ENCODE data around the gene CD2AP.
"Not testable (repeated sequence)": the region's sequence is repeated elsewhere in the genome, so short reads cannot be mapped to it uniquely, and the experiment has no call there.

CD2AP gene

DNA sequence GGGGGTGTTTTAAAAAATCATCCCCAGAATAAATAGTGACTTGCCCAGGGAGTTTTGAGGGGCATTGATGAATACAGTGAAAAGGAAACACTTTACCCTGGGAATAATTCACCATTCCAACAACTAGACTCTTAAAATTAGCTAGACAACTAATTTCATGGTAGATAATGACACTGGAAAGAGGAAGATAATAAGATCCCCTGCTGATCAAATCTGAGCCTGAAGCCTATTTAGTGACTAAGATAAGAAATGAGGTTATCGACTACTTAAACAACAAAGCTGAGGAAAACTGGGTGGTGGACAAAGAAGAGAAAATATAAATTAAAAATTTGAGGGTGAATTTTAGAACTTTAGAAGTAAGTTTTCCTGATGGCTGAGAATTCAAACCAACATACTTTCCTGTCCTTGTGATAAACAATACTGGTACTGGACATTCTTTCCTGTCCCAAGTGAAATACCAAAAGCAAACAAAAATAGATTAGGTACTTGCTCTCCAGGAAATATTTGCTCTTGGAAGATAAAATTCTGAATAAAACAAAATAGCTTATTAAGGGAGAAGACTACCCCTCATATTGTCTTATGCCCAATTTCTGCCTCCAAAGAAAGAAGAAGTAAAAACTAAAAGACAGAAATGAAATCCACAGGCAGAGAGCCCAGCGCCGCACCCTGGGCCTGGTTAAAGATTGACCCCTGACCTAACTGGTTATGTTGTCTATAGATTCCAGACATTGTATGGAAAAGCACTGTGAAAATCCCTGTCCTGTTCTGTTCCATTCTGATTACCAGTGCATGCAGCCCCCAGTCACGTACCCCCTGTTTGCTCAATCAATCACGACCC lies 156.8 kb downstream of the CD2AP start:
- no peak for DNase-seq (ENCODE audit: low read depth)

DNA sequence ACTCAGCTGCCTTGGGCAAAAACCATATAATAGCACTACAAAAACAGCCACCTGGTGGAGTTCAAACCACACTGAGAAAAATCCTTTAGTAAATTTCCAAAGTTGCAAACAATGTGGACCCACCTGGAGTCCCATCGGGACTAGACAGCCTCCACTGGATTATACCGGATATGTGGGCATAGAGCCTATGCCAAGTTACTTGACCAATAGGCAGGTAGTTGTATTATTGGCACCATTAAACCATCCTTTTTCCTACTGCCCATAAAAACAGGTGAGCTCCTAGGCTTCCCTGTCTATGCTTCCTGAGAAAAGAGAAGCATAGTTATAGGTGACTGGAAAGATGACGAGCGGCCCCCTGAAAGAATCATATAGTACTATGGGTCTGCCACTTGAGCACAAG lies 169.1 kb downstream of the CD2AP start:
- no peak for DNase-seq (ENCODE audit: low read depth)

DNA sequence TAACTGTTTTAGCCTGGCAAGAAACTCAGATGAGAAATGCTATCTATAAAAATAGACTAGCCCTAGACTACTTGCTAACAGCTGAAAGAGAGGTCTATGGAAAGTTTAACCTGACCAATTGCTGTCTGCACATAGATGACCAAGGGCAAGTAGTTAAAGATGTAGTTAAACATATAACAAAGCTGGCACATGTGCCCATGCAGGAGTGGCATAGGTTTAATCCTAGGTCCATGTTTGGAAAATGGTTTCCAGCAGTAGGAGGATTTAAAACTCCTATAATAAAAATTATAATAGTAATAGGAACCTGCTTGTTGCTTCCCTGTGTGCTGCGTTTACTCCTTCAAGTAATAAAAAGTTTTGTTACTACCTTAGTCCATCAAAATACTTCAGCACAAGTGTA lies 169.6 kb downstream of the CD2AP start:
- no peak for DNase-seq (ENCODE audit: low read depth)

DNA sequence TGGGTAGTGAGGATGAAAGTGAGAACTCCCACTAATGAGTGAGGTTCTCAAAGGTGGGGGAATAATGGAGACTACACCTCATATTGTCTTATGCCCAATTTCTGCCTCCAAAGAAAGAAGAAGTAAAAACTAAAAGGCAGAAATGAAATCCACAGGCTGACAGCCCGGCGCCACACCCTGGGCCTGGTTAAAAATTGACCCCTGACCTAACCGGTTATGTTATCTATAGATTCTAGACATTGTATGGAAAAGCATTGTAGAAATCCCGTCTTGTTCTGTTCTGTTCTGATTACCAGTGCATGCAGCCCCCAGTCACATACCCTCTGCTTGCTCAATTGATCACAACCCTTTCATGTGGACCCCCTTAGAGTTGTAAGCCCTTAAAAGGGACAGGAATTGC lies 170.0 kb downstream of the CD2AP start:
- not testable (repeated sequence) for DNase-seq (ENCODE audit: low read depth)

DNA sequence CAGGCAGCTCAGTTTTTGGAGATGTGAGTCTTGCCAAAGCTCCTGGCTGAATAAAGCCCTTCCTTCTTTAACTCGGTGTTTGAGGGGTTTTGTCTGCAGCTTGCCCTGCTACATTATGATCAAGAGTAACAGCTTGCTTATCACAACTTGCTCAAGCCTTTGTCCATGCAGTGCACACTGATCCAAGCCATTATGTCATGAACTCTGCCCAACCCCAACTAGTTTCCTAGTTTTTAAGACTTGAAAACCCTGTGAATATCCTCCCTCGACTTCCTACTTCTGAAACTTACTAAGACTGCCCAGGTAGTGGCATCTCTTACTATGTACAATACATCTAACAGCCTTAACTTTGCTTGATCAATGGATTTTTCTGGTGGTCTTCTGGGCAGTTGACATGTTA lies 170.4 kb downstream of the CD2AP start:
- DNase-seq (ENCODE audit: low read depth): no peak

DNA sequence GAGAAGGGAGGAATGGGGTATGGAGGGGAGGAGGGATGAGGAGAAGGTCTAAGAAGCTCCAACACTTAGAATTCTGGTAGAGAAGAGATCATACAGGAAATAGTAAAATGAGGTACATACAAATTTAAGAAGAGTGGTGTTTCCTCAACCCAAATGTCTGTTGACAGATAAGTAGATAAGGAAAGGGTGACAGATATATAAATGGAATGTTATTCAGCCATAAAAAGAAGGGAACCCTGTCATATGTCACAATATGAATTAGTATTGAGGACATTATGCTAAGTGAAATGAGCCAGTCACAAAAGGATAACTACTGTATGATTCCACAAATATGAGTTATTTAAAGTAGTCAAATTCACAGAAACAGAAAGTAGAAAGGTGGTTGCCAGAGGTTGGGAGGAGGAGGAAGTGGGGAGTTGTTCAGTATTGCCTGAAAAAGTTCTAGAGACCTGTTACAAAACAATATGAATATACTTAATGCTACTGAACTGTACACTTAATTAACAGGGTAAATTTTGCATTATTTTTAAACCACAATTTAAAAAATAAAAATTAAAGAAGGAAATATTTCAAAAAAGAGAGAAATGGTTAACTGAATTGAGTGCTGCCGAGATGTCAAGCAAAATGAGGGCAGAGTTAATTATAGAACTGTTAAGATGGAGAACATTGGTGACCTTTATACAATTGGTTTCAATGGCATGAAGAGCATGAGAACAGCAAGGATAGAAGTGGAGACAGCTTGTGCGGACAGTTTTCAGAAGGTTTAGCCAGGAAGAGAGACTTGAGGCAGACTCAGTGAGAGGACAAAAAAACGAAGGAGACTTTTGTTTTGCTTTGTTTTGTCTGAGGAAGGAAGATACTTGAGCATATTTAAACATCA lies 173.2 kb downstream of the CD2AP start:
- DNase-seq (ENCODE audit: low read depth): no peak

DNA sequence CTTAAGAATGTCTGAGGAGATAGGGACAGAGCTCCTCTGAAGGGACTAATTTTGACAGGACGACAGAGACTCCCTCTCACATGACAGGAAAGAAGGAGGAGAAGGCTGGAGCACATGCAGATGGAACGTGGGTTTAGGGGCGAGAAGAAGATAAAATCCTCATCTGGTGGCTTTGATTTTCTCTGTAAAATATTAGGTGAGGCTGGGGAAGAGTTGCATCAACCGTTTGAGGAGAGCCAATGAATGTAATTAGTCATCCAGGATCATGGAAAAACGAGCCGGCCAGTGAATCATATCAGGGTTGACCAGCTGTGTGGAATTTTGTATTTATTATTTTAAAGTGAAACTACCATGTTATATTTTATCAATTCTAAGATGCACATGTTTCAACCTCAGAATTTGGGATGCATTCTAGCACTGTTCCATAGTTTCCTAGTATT lies 173.9 kb downstream of the CD2AP start:
- no peak for DNase-seq (ENCODE audit: low read depth)

DNA sequence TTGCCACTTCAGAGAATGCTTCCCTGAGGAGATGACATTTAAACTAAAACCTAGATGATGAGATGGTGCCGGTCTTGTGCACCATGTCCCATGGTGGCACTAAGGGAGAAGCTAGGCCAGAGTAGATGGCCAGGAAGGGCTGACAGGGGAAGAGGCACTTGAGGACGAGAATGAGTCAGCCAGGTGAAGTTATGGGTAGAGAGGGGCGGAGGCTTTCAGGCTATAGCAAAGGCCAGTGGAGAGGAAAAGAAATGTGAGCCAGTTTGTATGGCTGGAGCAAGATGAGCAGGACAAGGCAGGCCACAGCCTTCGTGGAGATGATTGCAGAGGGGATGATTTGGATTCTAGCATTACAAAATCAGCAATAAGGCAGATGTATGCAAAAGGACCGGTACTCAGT lies 176.1 kb downstream of the CD2AP start:
- DNase-seq (ENCODE audit: low read depth): no peak

DNA sequence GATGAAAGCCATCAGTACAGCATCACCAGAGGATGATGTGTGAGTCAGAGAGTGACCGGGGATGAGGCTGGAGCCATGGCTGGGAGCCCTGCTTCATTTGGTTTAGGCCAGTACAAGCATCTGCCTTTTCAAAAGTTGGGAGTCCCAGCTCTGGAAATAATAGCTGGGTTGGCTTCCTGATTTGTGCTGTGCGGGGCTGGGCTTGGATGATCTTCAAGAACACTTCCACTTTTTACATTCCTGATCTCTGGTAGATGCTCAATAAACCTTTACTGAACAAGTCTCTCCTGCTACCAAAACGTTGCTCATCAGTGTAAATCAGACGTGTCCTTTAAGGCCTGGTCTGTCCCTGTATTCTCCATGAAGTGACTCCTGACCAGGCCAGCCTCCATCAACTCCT lies 176.7 kb downstream of the CD2AP start:
- DNase-seq (ENCODE audit: low read depth): no peak

DNA sequence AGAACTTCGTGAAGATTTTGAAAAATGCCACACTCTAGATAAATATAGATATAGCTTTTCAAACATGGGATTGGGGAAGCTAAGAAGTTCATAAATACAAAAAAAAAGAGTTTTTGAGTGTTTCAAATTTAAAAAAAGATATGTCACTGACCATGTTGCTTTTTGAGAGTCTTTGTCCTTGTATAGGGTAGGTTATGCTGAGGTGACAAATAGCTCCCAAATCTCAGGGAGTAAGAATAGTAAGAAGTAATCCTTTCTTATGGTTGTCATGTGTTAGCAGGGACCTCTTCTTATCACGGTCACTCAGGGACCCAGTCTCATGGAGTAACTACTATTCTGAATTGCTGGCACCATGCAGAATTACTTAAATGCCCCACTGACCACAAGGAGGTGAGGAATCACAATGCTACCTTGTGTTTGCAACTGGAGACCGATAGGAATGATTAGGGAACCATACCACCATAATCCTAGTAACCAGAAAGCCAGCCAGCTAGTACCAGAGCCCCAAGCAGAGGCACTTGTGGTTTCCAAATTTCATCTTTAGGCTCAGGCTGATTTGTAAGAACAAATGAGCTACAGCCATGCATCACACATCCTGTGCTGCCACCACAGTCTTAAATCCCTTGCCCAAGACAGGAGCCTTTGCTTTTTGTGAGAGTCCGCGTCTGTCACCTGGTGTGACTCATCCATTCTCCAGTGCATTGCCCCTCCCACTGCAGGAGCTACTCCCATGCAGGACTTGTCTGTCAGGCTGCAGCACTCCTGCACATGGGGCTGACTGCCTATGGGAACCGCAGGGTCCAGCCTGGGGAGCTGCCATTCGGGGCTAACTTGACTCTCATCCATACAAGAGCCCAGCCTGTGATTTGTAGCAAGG lies 178.4 kb downstream of the CD2AP start:
- no peak for DNase-seq (ENCODE audit: low read depth)

DNA sequence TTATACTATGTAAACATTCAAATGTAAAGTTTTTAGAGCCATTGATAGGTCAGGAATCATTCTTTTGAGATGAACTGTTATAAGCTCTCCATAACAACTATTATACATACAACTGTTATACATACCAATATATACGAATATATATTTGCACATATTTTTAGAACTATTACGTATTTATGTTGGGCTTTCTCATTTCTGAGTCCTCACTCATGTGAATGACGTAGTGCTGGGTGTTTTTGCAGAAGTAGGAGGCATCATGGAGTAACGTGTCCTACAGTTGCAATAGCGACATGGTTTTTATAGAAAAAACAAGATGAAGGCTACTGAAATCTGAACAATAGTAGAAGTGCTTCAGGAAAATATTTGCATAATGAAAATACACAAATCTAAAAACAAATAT lies 184.4 kb downstream of the CD2AP start:
- no peak for DNase-seq (ENCODE audit: low read depth)

DNA sequence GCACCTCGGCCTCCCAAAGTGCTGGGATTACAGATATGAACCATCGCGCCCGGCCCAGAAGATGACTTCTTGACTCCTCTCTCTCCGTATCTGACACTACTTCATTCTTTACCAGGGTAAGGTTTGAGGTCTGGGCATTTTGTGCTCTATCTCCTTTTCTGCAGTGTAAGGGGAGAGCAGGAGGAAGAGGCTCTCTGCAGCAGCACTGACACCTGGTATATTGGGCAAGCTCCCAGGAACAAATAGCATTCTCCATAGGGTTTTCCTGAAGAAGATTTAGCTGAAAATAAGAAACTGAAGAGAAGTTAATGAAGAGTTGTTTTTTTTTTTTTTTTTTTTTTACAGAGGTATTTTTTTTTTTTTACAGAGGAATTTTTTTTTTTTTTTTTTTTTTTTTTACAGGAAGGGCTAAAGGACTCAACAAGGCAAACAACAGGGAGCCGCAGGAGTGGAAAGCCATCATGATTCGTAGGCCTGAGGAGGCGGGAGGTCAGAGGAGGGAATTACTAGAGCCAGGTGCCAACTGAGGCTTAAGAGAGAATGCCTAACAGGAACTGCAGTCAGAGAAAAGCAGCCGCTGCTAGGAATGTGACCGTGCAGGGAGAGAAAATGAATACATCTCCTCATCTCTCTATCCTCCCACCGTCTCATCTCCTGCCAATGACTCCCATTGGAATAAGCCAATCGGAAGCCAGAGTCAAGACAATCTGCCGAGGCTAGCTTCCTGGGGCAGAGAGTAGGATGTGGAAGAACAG lies 186.1 kb downstream of the CD2AP start:
- no peak for DNase-seq (ENCODE audit: low read depth)

DNA sequence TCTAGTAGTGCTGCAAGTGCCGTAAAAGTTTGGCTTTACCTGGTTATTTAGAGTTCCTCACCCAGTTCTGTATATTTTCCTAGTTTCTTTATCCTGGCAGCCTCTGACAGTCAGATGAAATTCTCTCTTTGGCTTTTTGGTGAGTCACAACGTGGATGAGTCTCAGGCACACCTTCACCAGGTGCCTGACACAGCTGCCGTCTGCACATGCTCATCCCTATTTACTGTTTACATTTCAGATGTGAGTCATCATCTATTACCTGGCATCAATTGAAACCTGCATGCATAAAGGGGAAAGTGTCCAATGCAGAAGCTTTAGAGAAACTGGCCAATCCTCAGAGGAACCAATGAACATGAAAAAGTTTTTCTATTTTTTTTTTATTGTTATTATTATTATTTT lies 187.5 kb downstream of the CD2AP start:
- DNase-seq (ENCODE audit: low read depth): no peak

DNA sequence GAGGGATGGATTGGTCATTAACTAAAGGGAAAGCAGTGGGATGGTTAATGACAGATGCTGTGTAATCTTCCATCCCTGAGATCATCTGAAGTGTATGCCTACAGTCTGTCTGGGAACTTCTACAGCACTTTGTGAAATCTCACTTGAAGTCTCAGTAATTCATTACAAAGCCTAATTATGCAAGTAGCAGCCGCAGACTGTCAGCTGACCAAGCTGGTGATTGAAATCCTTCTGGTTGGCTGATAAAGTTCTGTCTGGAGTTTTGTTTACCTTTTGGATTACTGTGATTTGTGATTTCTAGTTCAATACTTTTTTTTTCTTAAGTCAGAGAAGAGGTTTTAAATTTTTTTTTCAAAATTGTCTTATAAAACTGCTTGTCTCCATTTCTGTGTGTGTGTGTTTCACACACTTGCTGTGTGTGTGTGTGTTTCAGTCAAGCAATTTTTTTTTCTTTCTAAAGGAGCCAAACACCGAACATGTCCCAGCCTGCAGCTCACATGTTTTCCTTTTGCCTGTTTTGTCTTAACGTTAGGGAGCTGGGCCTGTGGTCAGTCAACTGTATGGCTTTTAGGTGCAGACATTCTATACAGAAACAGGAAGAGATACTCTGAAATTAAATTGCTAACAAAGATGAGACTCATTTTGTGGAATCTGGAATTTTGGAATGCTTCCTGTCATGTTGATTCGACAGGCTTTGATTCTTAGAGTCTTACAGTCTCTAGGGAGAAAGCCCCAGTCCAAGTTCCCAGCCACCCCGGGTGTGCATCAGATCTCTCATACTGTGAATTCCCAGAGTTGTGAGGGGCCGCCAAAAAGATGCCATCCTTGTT lies 192.3 kb downstream of the CD2AP start:
- DNase-seq (ENCODE audit: low read depth): no peak

DNA sequence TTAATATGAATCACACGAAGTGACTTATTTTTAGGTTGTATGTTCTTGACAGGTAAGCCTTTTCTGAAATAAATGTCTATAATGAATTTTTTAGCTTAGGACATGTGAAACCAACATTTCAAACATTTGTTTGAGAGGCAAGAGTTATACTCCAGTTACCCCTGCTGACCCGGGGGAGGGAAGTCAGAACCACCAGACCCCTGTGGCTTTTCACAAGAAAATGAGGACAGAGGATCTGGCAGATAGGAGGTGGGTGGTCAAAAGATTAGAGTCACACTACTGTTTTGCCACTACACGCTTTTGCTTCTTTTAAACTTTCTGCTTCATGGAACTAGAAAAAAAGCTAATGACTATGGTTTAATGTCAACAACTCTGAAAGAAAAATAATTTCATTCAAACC lies 193.3 kb downstream of the CD2AP start:
- DNase-seq (ENCODE audit: low read depth): no peak

DNA sequence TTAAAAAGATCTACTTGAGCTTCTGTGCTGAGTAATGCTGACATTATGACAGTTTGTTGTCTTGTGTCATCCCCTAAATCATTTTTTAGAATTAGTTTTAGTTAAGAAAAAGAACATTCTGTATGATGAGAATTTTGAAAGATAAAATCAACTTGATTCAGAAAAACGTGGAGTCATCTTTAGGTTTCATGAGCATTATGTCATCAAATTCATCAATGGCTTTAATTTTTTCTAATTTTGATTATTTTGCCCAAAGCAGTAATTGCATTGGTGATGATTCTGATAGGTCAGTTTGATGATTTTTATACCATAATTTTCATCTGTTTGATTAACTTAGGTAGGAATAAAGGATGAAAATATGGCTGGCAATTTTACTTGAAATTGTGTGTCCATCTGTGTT lies 194.2 kb downstream of the CD2AP start:
- no peak for DNase-seq (ENCODE audit: low read depth)

DNA sequence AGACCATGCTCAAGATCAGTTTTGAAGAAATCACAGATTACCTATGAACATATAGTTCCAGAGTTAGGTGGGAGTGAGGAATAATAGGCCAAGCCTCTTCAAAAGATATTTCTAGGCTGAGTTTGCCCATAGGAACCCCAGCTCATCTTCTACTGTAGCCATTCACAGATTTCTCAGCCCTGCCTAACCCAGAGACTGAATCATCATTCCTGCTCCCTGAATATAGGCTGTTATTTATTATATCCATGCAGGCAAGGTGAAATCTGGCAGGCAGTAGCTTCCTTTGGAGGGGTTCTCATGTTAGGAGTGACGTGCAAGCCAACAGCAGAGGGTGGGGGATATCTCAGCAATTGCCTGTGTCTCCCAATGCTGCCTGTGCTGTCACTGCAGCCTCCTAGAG lies 195.2 kb downstream of the CD2AP start:
- DNase-seq (ENCODE audit: low read depth): no peak

DNA sequence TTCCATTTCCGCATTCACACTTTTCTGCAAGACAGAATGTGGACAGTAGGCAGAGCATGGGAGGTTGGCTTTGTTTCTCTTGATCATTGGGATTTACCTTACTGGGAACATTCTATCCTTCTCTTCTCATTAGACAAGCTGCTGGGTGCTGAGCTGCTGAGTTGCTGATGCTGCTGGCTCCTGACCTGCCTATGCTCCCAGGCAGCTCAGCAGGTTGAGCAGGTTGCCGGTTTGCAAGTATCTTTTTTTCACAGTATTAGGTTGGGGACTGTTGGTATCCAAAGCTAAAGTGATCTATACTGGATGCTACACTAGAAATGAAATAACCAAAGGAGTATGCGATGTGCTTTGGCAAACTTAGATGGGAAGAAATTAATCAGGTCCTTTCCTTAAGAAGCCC lies 197.1 kb downstream of the CD2AP start:
- no peak for DNase-seq (ENCODE audit: low read depth)
